Stimulated activated naive CD8-positive, alpha-beta T cell treated with anti-CD3 and anti-CD28 coated beads, Interleukin-15, amount 100 ng/mL, for 72 hours (primary cell): Measurements from ENCODE around the gene DGAT2L6.
"Not testable (repeated sequence)": the region's sequence is repeated elsewhere in the genome, so short reads cannot be mapped to it uniquely, and the experiment has no call there.

ENCODE experiments used
- ATAC-seq: fragments of 150-1000 bp; cut with Tn5 transposase; 2 replicates; pipeline ENCODE4 v1.10.0; 2021; ENCODE audit warnings: mild to moderate bottlenecking, moderate library complexity
- DNase-seq, 2 donors: peaks; one replicate each; pipeline ENCODE4 v3.0.0; 2021 to 2022
- H3K27ac Mint-ChIP-seq, 2 donors: one replicate each; pipeline ENCODE4 v1.8.0; 2022; ENCODE audit warnings: mild to moderate bottlenecking in 2 of 2, mixed read lengths in 2 of 2, moderate library complexity in 2 of 2
- H3K27me3 Mint-ChIP-seq: one replicate; pipeline ENCODE4 v1.8.0; 2022; ENCODE audit warnings: mixed read lengths
- H3K4me1 Mint-ChIP-seq: one replicate; pipeline ENCODE4 v1.8.0; 2022; ENCODE audit warnings: mild to moderate bottlenecking, mixed read lengths
- H3K4me3 Mint-ChIP-seq, 2 donors: one replicate each; pipeline ENCODE4 v1.8.0; 2022; ENCODE audit warnings: mild to moderate bottlenecking in 2 of 2, mixed read lengths in 2 of 2, moderate library complexity in 1 of 2
- H3K9me3 Mint-ChIP-seq, 2 donors: one replicate each; pipeline ENCODE4 v1.8.0; 2022; ENCODE audit warnings: mixed read lengths in 2 of 2

The DGAT2L6 gene

DNA sequence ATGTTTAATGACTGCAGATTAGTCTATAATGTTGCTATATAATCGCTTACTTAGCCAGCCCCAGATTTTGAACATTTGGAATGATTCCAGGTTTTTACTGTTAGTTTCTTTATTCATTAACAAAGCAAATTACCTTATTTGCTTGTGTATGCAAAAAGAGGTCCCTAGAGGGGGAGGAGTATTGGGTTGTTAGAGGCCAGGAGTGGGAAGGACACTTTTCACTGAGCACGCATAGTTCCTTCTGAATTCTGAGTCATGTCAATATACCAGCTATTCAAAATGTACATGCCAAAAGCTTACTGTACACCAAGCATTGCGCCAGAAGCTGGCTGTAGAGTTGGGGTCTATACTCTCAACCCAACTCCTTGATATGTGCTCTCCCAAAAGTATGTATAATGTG, 5.1 kb upstream of the DGAT2L6 start:
- Mint-ChIP-seq H3K9me3 (no peaks in the 10 kb centered on the region), H3K4me3 (no peak overlapping the region), H3K4me1 (peaks cover 24% of the 10 kb centered on the region), H3K27ac (no peak overlapping the region), H3K27me3 (no peaks in the 10 kb centered on the region)
- DNase-seq (no peak), ATAC-seq (no peak)

- DNase-seq (no peak), ATAC-seq (no peak)
- peaks cover 21% of the 10 kb centered on the region for H3K4me1 Mint-ChIP-seq
- no peak overlapping the region for H3K27ac Mint-ChIP-seq
- no peak overlapping the region for H3K4me3 Mint-ChIP-seq
- no peaks in the 10 kb centered on the region for H3K27me3 Mint-ChIP-seq
- no peaks in the 10 kb centered on the region for H3K9me3 Mint-ChIP-seq
Observed at GRCh38 chrX:70172964-70173363, 4.3 kb upstream of the DGAT2L6 start.

DNA sequence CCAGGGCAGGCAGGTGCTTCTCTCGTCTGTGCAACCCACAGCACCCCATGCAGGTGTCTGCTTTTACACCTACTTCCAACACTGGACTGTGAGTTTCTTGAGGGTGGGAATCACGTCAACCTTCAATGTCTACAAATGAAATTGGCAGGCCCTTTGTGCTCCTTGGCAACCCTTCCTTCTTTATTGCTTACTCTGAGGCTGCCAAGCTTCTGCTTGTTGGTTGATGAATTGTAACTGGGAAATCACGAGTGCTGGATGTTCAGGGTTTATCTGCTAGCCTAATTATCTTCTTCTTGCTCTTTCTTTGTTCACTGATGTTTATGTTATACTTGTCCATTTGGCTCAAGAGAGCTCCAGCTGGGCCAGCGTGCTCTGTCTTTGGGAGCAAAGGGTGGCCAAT, 2.5 kb upstream of the DGAT2L6 start:
- no peak overlapping the region for H3K4me3 Mint-ChIP-seq
- H3K27me3 Mint-ChIP-seq = no peaks in the 10 kb centered on the region
- H3K27ac Mint-ChIP-seq = no peak overlapping the region
- no peaks in the 10 kb centered on the region for H3K9me3 Mint-ChIP-seq
- DNase-seq (no peak), ATAC-seq (no peak)
- H3K4me1 Mint-ChIP-seq = peaks cover 21% of the 10 kb centered on the region

DNA sequence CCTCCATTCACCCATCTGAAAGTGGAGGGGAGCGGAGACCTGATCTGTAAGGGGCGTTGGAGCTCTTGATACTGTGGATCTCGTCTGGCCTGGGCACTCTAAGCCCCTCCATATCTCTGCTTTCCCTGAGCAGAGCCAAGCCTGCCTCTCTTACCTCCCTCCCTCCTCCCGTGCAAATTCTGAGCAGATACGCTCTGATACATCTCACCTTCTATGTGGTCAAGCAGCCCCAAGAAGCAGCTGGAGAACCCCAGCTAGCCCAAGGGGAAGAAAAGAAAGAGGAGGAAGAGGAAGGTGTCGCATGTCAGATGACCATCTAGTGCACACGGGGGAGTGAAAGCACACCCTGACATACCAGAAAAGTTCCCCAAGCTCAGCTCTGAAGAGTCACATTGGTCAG, 1.9 kb upstream of the DGAT2L6 start:
- Mint-ChIP-seq H3K4me3 (no peak overlapping the region), H3K9me3 (no peaks in the 10 kb centered on the region), H3K27me3 (no peaks in the 10 kb centered on the region), H3K27ac (no peak overlapping the region), H3K4me1 (peaks cover 21% of the 10 kb centered on the region)
- DNase-seq (no peak), ATAC-seq (no peak)

DNA sequence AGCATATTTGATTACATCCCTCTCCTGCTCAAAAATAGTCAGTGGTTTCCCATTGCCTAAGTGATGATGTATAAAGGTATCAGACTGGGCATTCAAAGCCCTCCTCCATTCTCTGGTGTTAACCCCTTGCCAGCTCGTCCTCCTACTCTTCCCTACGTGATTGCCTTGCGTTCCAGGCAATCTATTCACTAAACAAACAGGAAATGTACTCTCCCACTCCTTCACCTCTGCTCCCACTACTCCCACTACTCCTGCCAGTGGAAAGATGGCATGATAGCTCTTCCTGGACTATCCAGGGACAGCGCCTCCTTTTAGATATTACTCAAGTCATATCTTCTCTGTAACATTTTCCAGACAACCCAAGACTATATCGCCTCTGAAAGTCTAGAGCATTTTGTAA, 5.8 kb downstream of the DGAT2L6 start:
- Mint-ChIP-seq H3K4me3 (no peak overlapping the region), H3K9me3 (no peaks in the 10 kb centered on the region), H3K27me3 (peaks cover 7% of the 10 kb centered on the region), H3K27ac (no peak overlapping the region), H3K4me1 (no peaks in the 10 kb centered on the region)
- ATAC-seq = no peak
- DNase-seq = no peak

DNA sequence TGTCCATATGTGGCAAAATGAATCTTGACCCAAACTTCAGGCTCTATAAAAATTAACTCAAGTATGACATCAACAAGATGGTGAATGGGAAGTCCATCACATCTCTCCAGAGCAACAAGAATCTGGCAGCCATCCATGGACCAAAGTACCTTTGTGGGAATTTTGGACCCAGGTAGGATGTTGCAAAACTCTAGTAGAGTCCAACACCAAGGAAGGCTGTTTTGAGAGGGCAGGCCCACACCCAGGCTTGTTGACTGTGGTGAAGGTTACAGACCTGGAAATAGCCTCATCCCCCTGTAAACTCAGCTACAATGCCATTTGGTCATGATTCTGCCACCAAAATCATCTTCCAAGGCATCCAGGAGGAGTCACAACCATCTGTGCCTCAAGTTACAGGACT, 12.9 kb downstream of the DGAT2L6 start:
- H3K27ac Mint-ChIP-seq = no peak overlapping the region
- no peaks in the 10 kb centered on the region for H3K4me1 Mint-ChIP-seq
- no peak overlapping the region for H3K4me3 Mint-ChIP-seq
- no peak for DNase-seq
- peaks cover under 1% of the 10 kb centered on the region for H3K27me3 Mint-ChIP-seq
- H3K9me3 Mint-ChIP-seq = peaks cover 10% of the 10 kb centered on the region in 2 donors
- no peak for ATAC-seq

DNA sequence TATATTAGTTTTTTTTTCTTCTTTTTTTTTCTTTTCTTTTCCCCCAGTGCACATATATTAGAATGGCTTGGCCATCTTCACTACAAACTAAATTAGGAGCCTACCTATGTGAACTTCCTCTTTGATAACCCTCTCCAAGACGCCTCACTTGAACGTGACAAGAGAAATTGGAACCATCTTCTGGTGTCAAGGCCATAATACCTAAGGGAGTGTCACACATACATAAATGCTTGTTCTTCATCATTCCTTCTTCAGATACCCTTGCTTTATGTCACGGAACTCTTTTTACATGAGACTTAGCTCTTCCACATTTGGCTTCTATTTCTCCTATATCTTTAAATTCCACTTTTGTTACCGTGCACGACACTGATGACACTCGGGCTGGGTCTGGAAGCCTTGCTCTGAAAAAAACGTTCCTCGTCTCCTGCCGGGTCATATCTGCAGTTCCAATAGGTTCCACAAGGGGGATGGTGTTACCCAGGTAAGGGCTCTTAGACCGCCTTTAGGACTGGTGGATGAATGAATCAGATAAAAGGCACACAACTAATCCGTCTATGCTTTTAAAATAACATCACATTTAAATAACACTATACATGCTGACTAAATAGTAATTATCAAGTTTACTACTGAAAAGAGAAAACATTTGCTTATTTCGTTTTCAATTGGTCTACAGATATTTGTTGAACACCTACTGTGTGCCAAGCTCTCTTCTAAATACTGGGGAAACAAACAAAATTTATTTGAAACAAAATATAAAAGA, 19.9 kb downstream of the DGAT2L6 start:
- no peaks in the 10 kb centered on the region for H3K9me3 Mint-ChIP-seq
- H3K4me1 Mint-ChIP-seq = peaks cover 5% of the 10 kb centered on the region
- peak; percentile 55 to 56 for DNase-seq
- H3K4me3 Mint-ChIP-seq = peak overlapping the region in 1 of 2 donors; percentile 41
- H3K27me3 Mint-ChIP-seq = peaks cover 7% of the 10 kb centered on the region
- ATAC-seq = peak; percentile 88
- H3K27ac Mint-ChIP-seq = peak overlapping the region in 1 of 2 donors; percentile 75

GRCh38 chrX:70201732-70202131, 24.4 kb downstream of the DGAT2L6 start:
- Mint-ChIP-seq H3K27me3 (peaks cover 7% of the 10 kb centered on the region), H3K27ac (no peak overlapping the region), H3K4me1 (peaks cover 5% of the 10 kb centered on the region), H3K9me3 (no peaks in the 10 kb centered on the region), H3K4me3 (no peak overlapping the region)
- no peak for DNase-seq
- ATAC-seq = no peak

GRCh38 chrX:70208479-70208878, 31.2 kb downstream of the DGAT2L6 start:
- Mint-ChIP-seq H3K4me3 (no peak overlapping the region), H3K27ac (peak overlapping the region in 1 of 2 donors; percentile 86), H3K27me3 (no peaks in the 10 kb centered on the region), H3K9me3 (peaks cover 0 to 4% of the 10 kb centered on the region in 2 donors), H3K4me1 (no peaks in the 10 kb centered on the region)
- no peak for DNase-seq
- ATAC-seq = no peak

GRCh38 chrX:70209570-70209969, 32.3 kb downstream of the DGAT2L6 start:
- not testable (repeated sequence) for DNase-seq, H3K4me1 Mint-ChIP-seq, ATAC-seq, H3K27ac Mint-ChIP-seq, H3K4me3 Mint-ChIP-seq, H3K27me3 Mint-ChIP-seq, H3K9me3 Mint-ChIP-seq

GRCh38 chrX:70219938-70220764, 42.9 kb downstream of the DGAT2L6 start:
- H3K9me3 Mint-ChIP-seq = no peaks in the 10 kb centered on the region
- H3K4me3 Mint-ChIP-seq = no peak overlapping the region
- H3K27me3 Mint-ChIP-seq = no peaks in the 10 kb centered on the region
- H3K27ac Mint-ChIP-seq = no peak overlapping the region
- DNase-seq (no peak), ATAC-seq (no peak)
- no peaks in the 10 kb centered on the region for H3K4me1 Mint-ChIP-seq

DNA sequence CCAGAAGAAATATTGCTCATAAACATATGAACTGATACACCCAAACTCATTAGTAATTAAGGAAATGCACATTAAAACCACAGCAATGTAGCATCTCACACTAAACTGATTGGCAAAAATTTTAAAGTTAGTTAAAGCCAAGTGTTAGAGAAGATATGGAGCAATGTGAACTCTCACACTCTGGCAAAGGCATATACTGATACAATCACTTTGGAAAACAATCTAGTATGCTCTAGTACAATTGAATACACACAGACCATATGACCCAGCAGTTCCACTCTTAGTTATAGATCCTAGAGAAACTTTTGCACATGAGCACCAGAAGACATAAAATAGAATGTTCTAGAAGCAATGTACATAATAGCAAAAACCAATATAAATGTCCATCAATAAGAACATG, 48.8 kb downstream of the DGAT2L6 start:
- Mint-ChIP-seq H3K4me3 (no peak overlapping the region), H3K9me3 (no peaks in the 10 kb centered on the region), H3K27me3 (no peaks in the 10 kb centered on the region), H3K4me1 (no peaks in the 10 kb centered on the region), H3K27ac (no peak overlapping the region)
- DNase-seq (no peak), ATAC-seq (no peak)

DNA sequence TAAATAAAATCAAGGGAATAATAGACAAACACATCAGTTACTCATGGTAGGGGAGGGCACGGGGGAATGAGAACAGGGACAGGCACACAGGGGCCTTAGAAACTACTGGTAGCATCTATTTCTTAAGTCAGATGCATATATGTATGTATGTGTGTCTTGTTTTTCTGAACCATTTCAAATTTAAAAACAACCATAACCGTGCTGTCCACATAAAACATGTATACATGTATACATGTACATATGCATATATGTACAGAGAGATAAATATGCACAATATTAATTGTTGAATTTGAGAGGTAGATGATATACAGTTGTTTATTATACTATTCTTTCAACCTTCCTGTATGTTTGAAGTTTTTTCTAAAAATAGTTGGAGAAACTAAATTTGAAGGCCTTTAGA, 49.4 kb downstream of the DGAT2L6 start:
- H3K4me3 Mint-ChIP-seq = no peak overlapping the region
- no peak overlapping the region for H3K27ac Mint-ChIP-seq
- no peak for DNase-seq
- no peaks in the 10 kb centered on the region for H3K9me3 Mint-ChIP-seq
- H3K4me1 Mint-ChIP-seq = peaks cover 5% of the 10 kb centered on the region
- H3K27me3 Mint-ChIP-seq = no peaks in the 10 kb centered on the region
- ATAC-seq = no peak

GRCh38 chrX:70231666-70232065, 54.4 kb downstream of the DGAT2L6 start:
- Mint-ChIP-seq H3K27me3 (no peaks in the 10 kb centered on the region), H3K27ac (no peak overlapping the region), H3K9me3 (no peaks in the 10 kb centered on the region), H3K4me3 (no peak overlapping the region), H3K4me1 (peaks cover 25% of the 10 kb centered on the region)
- no peak for DNase-seq
- ATAC-seq = no peak

DNA sequence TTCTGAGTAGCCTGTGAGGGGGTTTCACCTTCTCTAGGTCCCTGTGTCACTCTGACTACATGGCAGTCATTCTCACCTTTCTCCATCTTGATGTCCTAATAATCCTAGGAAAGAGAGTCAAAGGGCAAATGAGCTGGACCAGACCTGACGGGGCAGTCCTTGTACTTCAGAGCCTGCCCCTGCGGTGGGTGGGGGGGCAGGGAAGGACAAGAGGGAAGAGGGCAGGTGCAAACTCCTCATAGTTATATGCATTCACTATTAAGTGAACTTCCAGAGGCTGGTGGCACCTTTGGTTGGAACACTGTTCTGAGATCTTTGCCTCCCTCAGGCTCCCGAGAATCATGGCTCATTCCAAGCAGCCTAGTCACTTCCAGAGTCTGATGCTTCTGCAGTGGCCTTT, 57.1 kb downstream of the DGAT2L6 start, which contains the start of gene AWAT1:
AWAT1 (plus strand) TSS at position 301 of the 400 bp plus-strand sequence; CDS start at position 342, 41 bp downstream.
- H3K9me3 Mint-ChIP-seq = no peaks in the 10 kb centered on the region
- DNase-seq (no peak), ATAC-seq (no peak)
- peak within 1 kb of the TSS; percentile 90 to 91 for H3K27ac Mint-ChIP-seq
- peaks cover 30% of the 10 kb centered on the region for H3K4me1 Mint-ChIP-seq
- H3K4me3 Mint-ChIP-seq = peak within 1 kb of the TSS in 1 of 2 donors; percentile 9
- H3K27me3 Mint-ChIP-seq = no peaks in the 10 kb centered on the region

DNA sequence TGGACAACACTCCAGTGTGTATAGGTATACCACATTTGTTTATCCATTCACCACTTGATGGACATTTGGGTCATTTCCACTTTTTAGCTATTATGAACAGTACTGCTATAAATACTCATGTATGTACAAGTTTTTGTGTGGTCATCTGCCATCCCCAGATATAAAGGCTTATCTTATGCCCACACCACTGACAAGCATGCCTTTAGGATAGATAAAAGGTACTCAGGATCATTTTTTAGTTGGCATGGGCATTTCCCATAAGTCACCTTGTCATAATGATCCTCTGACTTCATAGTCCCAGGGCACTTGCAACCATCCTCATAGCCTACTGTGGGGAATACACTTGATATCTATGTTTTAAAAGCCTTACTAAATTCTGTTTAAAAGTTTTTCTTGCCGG, 63.5 kb downstream of the DGAT2L6 start:
- Mint-ChIP-seq H3K27me3 (no peaks in the 10 kb centered on the region), H3K4me3 (no peak overlapping the region), H3K9me3 (no peaks in the 10 kb centered on the region), H3K4me1 (peaks cover 6% of the 10 kb centered on the region), H3K27ac (no peak overlapping the region)
- ATAC-seq (no peak), DNase-seq (no peak)
